DMS153 treated with DMSO at 0.1 percent for 48 hours (cell line): Measurements from ENCODE around the gene DAO.

ENCODE experiments used
- DNase-seq: peaks from one replicate; lab custom pipeline; 2025; ENCODE audit not compliant: unreplicated experiment; lab: John Stamatoyannopoulos, UW

Gene DAO

GRCh38 chr12:108875280-108875679 is 4.6 kb upstream of the DAO start:
- no peak for DNase-seq

- no peak for DNase-seq
Observed at GRCh38 chr12:108875682-108876361, 4.1 kb upstream of the DAO start.

- no peak for DNase-seq
Observed at GRCh38 chr12:108876550-108876949, 3.3 kb upstream of the DAO start.

- DNase-seq: no peak
Observed at GRCh38 chr12:108881953-108882352, 2.1 kb downstream of the DAO start.

GRCh38 chr12:108884116-108885012 is 4.5 kb downstream of the DAO start:
- no peak for DNase-seq

GRCh38 chr12:108886873-108887629 is 7.2 kb downstream of the DAO start:
- no peak for DNase-seq

GRCh38 chr12:108888031-108888430 is 8.1 kb downstream of the DAO start:
- DNase-seq: no peak

GRCh38 chr12:108890208-108890607 is 10.3 kb downstream of the DAO start:
- no peak for DNase-seq

GRCh38 chr12:108895220-108895802 is 15.4 kb downstream of the DAO start:
- DNase-seq: no peak

GRCh38 chr12:108896336-108896735 is 16.4 kb downstream of the DAO start:
- DNase-seq: no peak

- no peak for DNase-seq
Observed at GRCh38 chr12:108896817-108897216, 16.9 kb downstream of the DAO start.

- DNase-seq: no peak
Observed at GRCh38 chr12:108899145-108899544, 19.3 kb downstream of the DAO start.

GRCh38 chr12:108905725-108906124 is 25.8 kb downstream of the DAO start:
- DNase-seq: no peak

GRCh38 chr12:108906971-108907370 is 27.1 kb downstream of the DAO start:
- DNase-seq: no peak

- no peak for DNase-seq
Observed at GRCh38 chr12:108907839-108908351, 28.0 kb downstream of the DAO start.

- DNase-seq: no peak
Observed at GRCh38 chr12:108910336-108910735, 30.4 kb downstream of the DAO start.

GRCh38 chr12:108911915-108912314 is 32.0 kb downstream of the DAO start:
- no peak for DNase-seq

- DNase-seq: no peak
Observed at GRCh38 chr12:108912361-108912760, 32.5 kb downstream of the DAO start.

GRCh38 chr12:108914121-108914531 is 34.2 kb downstream of the DAO start:
- DNase-seq: no peak

- no peak for DNase-seq
Observed at GRCh38 chr12:108915632-108916133, 35.8 kb downstream of the DAO start.

GRCh38 chr12:108916336-108916735 is 36.4 kb downstream of the DAO start:
- no peak for DNase-seq
